Measurements from ENCODE around the gene PTBP1. TPM values are rescaled to one million over a fixed set of nuclear protein-coding genes. Genes with fewer than 3 reads are reported as not detected.

The PTBP1 gene
- total RNA-seq, 1 experiment from 2014 or later: 515 TPM

GRCh38 chr19:800360-801029 is 3.2 kb downstream of the PTBP1 start:
- Histone ChIP-seq H3K9me3 (ENCODE audit: control insufficient read depth, insufficient read depth, low read depth, low read length) (no peaks in the 10 kb centered on the region), H3K36me3 (ENCODE audit: control insufficient read depth, insufficient read depth, low read length) (peaks cover 13% of the 10 kb centered on the region), H3K4me1 (ENCODE audit: control insufficient read depth, insufficient read depth, low read length) (peaks cover 18% of the 10 kb centered on the region), H3K4me3 (ENCODE audit: low read depth in 2 of 2, low read length in 2 of 2) (peak overlapping the region; percentile 82 to 87), H3K27ac (ENCODE audit: low read length) (peak overlapping the region; percentile 89), H3K27me3 (ENCODE audit: control insufficient read depth, insufficient read depth, low read length) (no peaks in the 10 kb centered on the region)
- in situ Hi-C loops (cut with HindIII; ENCODE audit: low pct_unique_long_range_greater_than_20kb, low sequenced_read_pairs): no loop called here
- intact Hi-C loops (cut with micrococcal nuclease; ENCODE audit: unreplicated experiment): no loop called here
- DNase-seq (ENCODE audit: low read depth, low spot score): no peak
- 0 out of 2 replicates have a peak, but pooled peaks have one; percentile 31 for TF ChIP-seq SIN3A (IDR thresholded peaks at IDR 0.05; ENCODE audit: borderline replicate concordance, insufficient read depth, low read depth, low read length)
- no peak for TF ChIP-seq POLR2AphosphoS5 (IDR thresholded peaks at IDR 0.05; ENCODE audit: low read depth, low read length)
- no peak for TF ChIP-seq TCF7L2 (IDR thresholded peaks at IDR 0.05; ENCODE audit: low read depth, low read length)
- no peak for TF ChIP-seq REST (IDR thresholded peaks at IDR 0.05; ENCODE audit: insufficient read depth in 1 of 2, low read depth in 2 of 2, low read length in 1 of 2)
- TF ChIP-seq CTCF (IDR thresholded peaks at IDR 0.05): no peak
- CTCF ChIA-PET: interaction anchor here (0.6 kb wide), 1 partner anchor 9 kb away, joined by 10 read pairs; no protein-coding TSS in a partner anchor
- no TSS peak for BruUV-seq (replicated peaks)
- POLR2A ChIA-PET: no interaction called here
- ATAC-seq: no peak

GRCh38 chr19:801030-801860 is 4.0 kb downstream of the PTBP1 start:
- POLR2A ChIA-PET: no interaction called here

More at GRCh38 chr19:801030-801860, 4.0 kb downstream of the PTBP1 start:
- Histone ChIP-seq H3K27ac (ENCODE audit: low read length) (peak overlapping the region; percentile 89), H3K9me3 (ENCODE audit: control insufficient read depth, insufficient read depth, low read depth, low read length) (no peaks in the 10 kb centered on the region), H3K36me3 (ENCODE audit: control insufficient read depth, insufficient read depth, low read length) (peaks cover 13% of the 10 kb centered on the region), H3K4me3 (ENCODE audit: low read depth in 2 of 2, low read length in 2 of 2) (peak overlapping the region; percentile 82 to 87), H3K27me3 (ENCODE audit: control insufficient read depth, insufficient read depth, low read length) (no peaks in the 10 kb centered on the region), H3K4me1 (ENCODE audit: control insufficient read depth, insufficient read depth, low read length) (peaks cover 18% of the 10 kb centered on the region)
- TF ChIP-seq TCF7L2 (IDR thresholded peaks at IDR 0.05; ENCODE audit: low read depth, low read length): no peak
- no peak for TF ChIP-seq REST (IDR thresholded peaks at IDR 0.05; ENCODE audit: insufficient read depth in 1 of 2, low read depth in 2 of 2, low read length in 1 of 2)
- TF ChIP-seq POLR2AphosphoS5 (IDR thresholded peaks at IDR 0.05; ENCODE audit: low read depth, low read length): no peak
- TF ChIP-seq SIN3A (IDR thresholded peaks at IDR 0.05; ENCODE audit: borderline replicate concordance, insufficient read depth, low read depth, low read length): no peak
- TF ChIP-seq CTCF (IDR thresholded peaks at IDR 0.05): no peak
- BruUV-seq (replicated peaks): no TSS peak
- ATAC-seq (no peak), DNase-seq (ENCODE audit: low read depth, low spot score) (no peak)
- CTCF ChIA-PET: no interaction called here
- in situ Hi-C loops (cut with HindIII; ENCODE audit: low pct_unique_long_range_greater_than_20kb, low sequenced_read_pairs) (no loop called here), intact Hi-C loops (cut with micrococcal nuclease; ENCODE audit: unreplicated experiment) (no loop called here)

Data from Panc1 (cell line).